HepG2 (cell line): ENCODE results near the gene NRAP. TPM values are rescaled to one million over a fixed set of nuclear protein-coding genes. Genes with fewer than 3 reads are reported as not detected.
A peak's percentile ranks its signal among the peaks of the same experiment; 100 is the strongest.

ENCODE experiments used
- ATAC-seq: fragments of 200-7000 bp; cut with Tn5 transposase; 3 replicates; pipeline ENCODE4 v1.9.1; 2020; ENCODE audit warnings: mild to moderate bottlenecking, moderate library complexity
- BruUV-seq: library from RNA; stranded (reverse); fragments of 400-500 nt; replicated peaks from 2 replicates; lab custom pipeline; 2021; lab: Mats Ljungman, UMichigan
- CTCF ChIA-PET: fragments of 300-600 bp; formaldehyde crosslinking; extraction: SDS; loops from one replicate; lab custom pipeline; 2021; ENCODE audit warnings: low total read pairs, inconsistent platforms, low intra/inter-chr PET ratio; lab: Yijun Ruan, JAX
- POLR2A ChIA-PET: fragments of 350-600 bp; sonication (Branson Sonifier 250); formaldehyde crosslinking; loops from one replicate; lab custom pipeline; 2020; ENCODE audit warnings: antibody characterized with exemption, inconsistent platforms; lab: Yijun Ruan, JAX
- DNase-seq: peaks from one replicate; pipeline ENCODE4 v3.0.0-alpha.2; 2015; ENCODE audit warnings: low spot score
- FAIRE-seq: peaks from 3 replicates; lab custom pipeline; 2011; peaks lifted over from hg19 to GRCh38; lab: Jason Lieb, UNC
- H2AFZ ChIP-seq: one replicate; pipeline ENCODE4 v1.6.1; 2011; ENCODE audit warnings: low read length, inconsistent platforms
- H3K27ac ChIP-seq: fragments of 300-600 bp; 3 replicates; pipeline ENCODE4 v1.8.0; 2011; ENCODE audit warnings: mixed run types, mild to moderate bottlenecking, mixed read lengths, low read length, inconsistent platforms; ENCODE audit not compliant: insufficient read depth; ENCODE audit errors: extremely low read length
- H3K27me3 ChIP-seq, 2 experiments: fragments of 200-600 bp in 1 of 2; 2 replicates in 1 of 2; 3 replicates in 1 of 2; pipeline versions ENCODE4 v1.6.0 to v1.8.0; 2011; ENCODE audit warnings: low read length in 2 of 2, mild to moderate bottlenecking in 2 of 2, moderate library complexity in 2 of 2, inconsistent platforms in 1 of 2; ENCODE audit not compliant: insufficient read depth in 2 of 2, control insufficient read depth in 1 of 2
- H3K36me3 ChIP-seq, 2 experiments: fragments of 200-600 bp in 1 of 2; replicated peaks in 1 of 2; 2 replicates in 1 of 2; 3 replicates in 1 of 2; pipeline versions ENCODE4 v1.5.1 to v1.8.0; 2011; ENCODE audit warnings: low read length in 2 of 2, inconsistent platforms in 1 of 2; ENCODE audit not compliant: insufficient read depth in 2 of 2, control insufficient read depth in 1 of 2
- H3K4me1 ChIP-seq: 2 replicates; pipeline ENCODE4 v1.5.1; 2012; ENCODE audit warnings: low read length, inconsistent platforms; ENCODE audit not compliant: insufficient read depth
- H3K4me2 ChIP-seq: 2 replicates; pipeline ENCODE4 v1.6.0; 2011; ENCODE audit warnings: low read depth, low read length, inconsistent platforms
- H3K4me3 ChIP-seq, 3 experiments: fragments of 200-600 bp in 1 of 3; sonication (generic), shearing (Covaris generic) in 1 of 3; replicated peaks in 1 of 3; 2 replicates each; pipeline ENCODE4 v1.5.1; 2011 to 2016; ENCODE audit warnings: low read length in 3 of 3, inconsistent platforms in 2 of 3, low read depth in 2 of 3, mild to moderate bottlenecking in 2 of 3, control low read depth in 1 of 3, mixed read lengths in 1 of 3; ENCODE audit not compliant: insufficient read depth in 1 of 3
- H3K79me2 ChIP-seq: one replicate; pipeline ENCODE4 v1.6.1; 2011; ENCODE audit warnings: low read length, inconsistent platforms; ENCODE audit not compliant: insufficient read depth
- H3K9ac ChIP-seq: 2 replicates; pipeline ENCODE4 v1.6.0; 2011; ENCODE audit warnings: mild to moderate bottlenecking, low read depth, low read length, inconsistent platforms; ENCODE audit not compliant: insufficient read depth
- H3K9me3 ChIP-seq: 2 replicates; pipeline ENCODE4 v1.5.1; 2012; ENCODE audit warnings: mild to moderate bottlenecking, low read length
- H4K20me1 ChIP-seq: 2 replicates; pipeline ENCODE4 v1.6.0; 2011; ENCODE audit warnings: inconsistent platforms, mild to moderate bottlenecking, low read length, moderate library complexity; ENCODE audit not compliant: insufficient read depth
- ELF1 ChIP-seq: sonication (generic); formaldehyde crosslinking; IDR thresholded peaks from 2 replicates; pipeline ENCODE4 v1.4.0; 2020; ENCODE audit warnings: missing genetic modification reagents
- ESRRA ChIP-seq: sonication (generic); formaldehyde crosslinking; IDR thresholded peaks from 2 replicates; pipeline ENCODE4 v1.5.1; 2020; ENCODE audit warnings: mild to moderate bottlenecking, low read depth, missing genetic modification reagents
- FOSL2 ChIP-seq: sonication (generic); formaldehyde crosslinking; IDR thresholded peaks from 2 replicates; pipeline ENCODE4 v1.4.0; 2020; ENCODE audit warnings: missing genetic modification reagents
- IRX3 ChIP-seq: sonication (generic); formaldehyde crosslinking; IDR thresholded peaks from 2 replicates; pipeline ENCODE4 v1.8.1; 2023; ENCODE audit warnings: mild to moderate bottlenecking, low read depth, missing genetic modification reagents, borderline replicate concordance
- KMT2A ChIP-seq: sonication (generic); formaldehyde crosslinking; IDR thresholded peaks from 2 replicates; pipeline ENCODE4 v1.4.0; 2020; ENCODE audit warnings: missing genetic modification reagents
- NBN ChIP-seq: fragments of 450-650 bp; conservative IDR thresholded peaks from 2 replicates; pipeline ENCODE4 v1.6.1; 2017
- SSRP1 ChIP-seq: IDR thresholded peaks from 2 replicates; pipeline ENCODE4 v1.6.1; 2016; ENCODE audit warnings: control low read depth
- ZNF160 ChIP-seq: sonication (generic); formaldehyde crosslinking; IDR thresholded peaks from 2 replicates; pipeline ENCODE4 v1.8.0; 2022; ENCODE audit warnings: mild to moderate bottlenecking, inconsistent platforms, missing genetic modification reagents
- ZNF205 ChIP-seq: IDR thresholded peaks from 2 replicates; pipeline ENCODE4 v1.6.1; 2018; ENCODE audit warnings: missing biosample characterization, missing genetic modification reagents
- ZNF543 ChIP-seq: sonication (generic); formaldehyde crosslinking; IDR thresholded peaks from 2 replicates; pipeline ENCODE4 v1.4.0; 2020; ENCODE audit warnings: mild to moderate bottlenecking, missing genetic modification reagents
- WGBS: methylation state at CpG from one replicate; pipeline ENCODE4 v1.1.6; 2017; ENCODE audit warnings: low lambda C conversion rate; 5-methylcytosine and 5-hydroxymethylcytosine counted together
- in situ Hi-C: cut with HindIII; loops from 2 replicates; pipeline ENCODE4 v1.10.0; 2017; ENCODE audit warnings: low pct_unique_long_range_greater_than_20kb; ENCODE audit not compliant: extremely low pct_ligation_motif_present
- intact Hi-C: fragments of 100-400 bp; cut with micrococcal nuclease; formaldehyde crosslinking; loops from one replicate; pipeline ENCODE4 v1.10.0; 2022; ENCODE audit not compliant: unreplicated experiment
- polyA plus RNA-seq, 8 experiments: library from polyadenylated mRNA; depleted of rRNA in 3 of 8; stranded (reverse) in 7 of 8; unstranded in 1 of 8; fragments of >200 nt; fragmentation: Illumina TruSeq in 4 of 8; extraction: Trizol in 4 of 8; gene quantifications; 2 replicates each; pipeline versions ENCODE4 v1.2.1 to v1.2.3, GENCODE V29; 2011 to 2016; ENCODE audit warnings: low read depth in 4 of 8, missing spikeins in 1 of 8, mixed read lengths in 1 of 8; ENCODE audit not compliant: insufficient read depth in 1 of 8
- total RNA-seq, 5 experiments: library from RNA; depleted of rRNA; stranded (reverse); fragments of >200 nt; fragmentation: Illumina TruSeq; extraction: Trizol; gene quantifications; 2 replicates each; pipeline ENCODE4 v1.2.3, GENCODE V29; 2016; ENCODE audit warnings: low read depth in 1 of 5
- TF ChIP-seq, protein P1 (sequence below): sonication (generic); formaldehyde crosslinking; IDR thresholded peaks from 2 replicates; pipeline ENCODE4 v1.4.0; 2020; ENCODE audit warnings: missing genetic modification reagents, mild to moderate bottlenecking, borderline replicate concordance
- TF ChIP-seq, protein P2 (sequence below): IDR thresholded peaks from 2 replicates; pipeline ENCODE4 v1.6.1; 2016; ENCODE audit warnings: low read depth, missing genetic modification reagents, missing compliant biosample characterization

Gene NRAP
- total and polyA plus RNA-seq, 2 of the 13 experiments (the other 11 are each of a cell fraction or from before 2014, with no cell fraction given) = not detected

DNA sequence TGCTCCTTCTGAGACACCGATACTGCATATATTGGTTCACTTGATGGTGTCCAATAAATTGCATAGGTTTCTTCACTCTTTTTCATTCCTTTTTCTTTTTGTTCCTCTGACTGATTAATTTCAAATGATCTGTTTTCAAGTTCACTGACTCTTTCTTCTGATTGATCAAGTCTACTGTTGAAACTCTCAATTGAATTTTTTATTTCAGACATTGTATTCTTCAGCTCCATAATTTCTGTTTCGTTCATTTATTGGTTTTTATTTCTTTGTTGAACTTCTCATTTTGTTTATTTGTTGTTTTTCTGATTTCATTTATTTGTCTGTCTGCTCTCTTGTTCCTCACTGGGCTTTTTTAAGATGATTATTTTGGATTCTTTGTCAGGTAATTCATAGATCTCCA, 29.5 kb upstream of the NRAP start:
- no peak overlapping the region for H3K4me2 ChIP-seq
- no peaks in the 10 kb centered on the region for H3K27me3 ChIP-seq
- H2AFZ ChIP-seq = no peak overlapping the region
- peaks cover 13% of the 10 kb centered on the region; the same call in 1 of the 2 replicates for H3K9me3 ChIP-seq
- CTCF ChIA-PET = no interaction called here
- in situ Hi-C loops = no loop called here
- peaks cover 33% of the 10 kb centered on the region for H3K79me2 ChIP-seq
- no peak for FAIRE-seq
- no peak for DNase-seq
- intact Hi-C loops = no loop called here
- no peak for TF ChIP-seq ELF1 (CRISPR knock-in tag)
- peak; percentile 96 for TF ChIP-seq ZNF160 (CRISPR knock-in tag)
- TF ChIP-seq SSRP1 = no peak
- TF ChIP-seq, protein P1, sequence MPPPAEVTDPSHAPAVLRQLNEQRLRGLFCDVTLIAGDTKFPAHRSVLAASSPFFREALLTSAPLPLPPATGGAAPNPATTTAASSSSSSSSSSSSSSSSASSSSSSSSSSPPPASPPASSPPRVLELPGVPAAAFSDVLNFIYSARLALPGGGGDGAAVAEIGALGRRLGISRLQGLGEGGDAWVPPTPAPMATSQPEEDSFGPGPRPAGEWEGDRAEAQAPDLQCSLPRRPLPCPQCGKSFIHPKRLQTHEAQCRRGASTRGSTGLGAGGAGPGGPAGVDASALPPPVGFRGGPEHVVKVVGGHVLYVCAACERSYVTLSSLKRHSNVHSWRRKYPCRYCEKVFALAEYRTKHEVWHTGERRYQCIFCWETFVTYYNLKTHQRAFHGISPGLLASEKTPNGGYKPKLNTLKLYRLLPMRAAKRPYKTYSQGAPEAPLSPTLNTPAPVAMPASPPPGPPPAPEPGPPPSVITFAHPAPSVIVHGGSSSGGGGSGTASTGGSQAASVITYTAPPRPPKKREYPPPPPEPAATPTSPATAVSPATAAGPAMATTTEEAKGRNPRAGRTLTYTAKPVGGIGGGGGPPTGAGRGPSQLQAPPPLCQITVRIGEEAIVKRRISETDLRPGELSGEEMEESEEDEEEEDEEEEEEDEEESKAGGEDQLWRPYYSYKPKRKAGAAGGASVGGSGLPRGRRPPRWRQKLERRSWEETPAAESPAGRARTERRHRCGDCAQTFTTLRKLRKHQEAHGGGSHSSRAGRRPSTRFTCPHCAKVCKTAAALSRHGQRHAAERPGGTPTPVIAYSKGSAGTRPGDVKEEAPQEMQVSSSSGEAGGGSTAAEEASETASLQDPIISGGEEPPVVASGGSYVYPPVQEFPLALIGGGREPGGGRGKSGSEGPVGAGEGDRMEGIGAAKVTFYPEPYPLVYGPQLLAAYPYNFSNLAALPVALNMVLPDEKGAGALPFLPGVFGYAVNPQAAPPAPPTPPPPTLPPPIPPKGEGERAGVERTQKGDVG = no peak
- TF ChIP-seq ZNF205 (CRISPR knock-in tag) = no peak
- TF ChIP-seq, all 625 proteins: peak for 1
- no TSS peak for BruUV-seq
- no peaks in the 10 kb centered on the region for H3K4me1 ChIP-seq
- 76% methylated on average over 2 of the region's 2 CpGs for WGBS
- no peak overlapping the region for H3K9ac ChIP-seq
- POLR2A ChIA-PET = no interaction called here
- H3K27ac ChIP-seq = no peak overlapping the region
- H3K4me3 ChIP-seq = no peak overlapping the region
- H3K36me3 ChIP-seq = peaks cover 12 to 23% of the 10 kb centered on the region in 2 experiments
- H4K20me1 ChIP-seq = no peaks in the 10 kb centered on the region
- ATAC-seq = no peak

DNA sequence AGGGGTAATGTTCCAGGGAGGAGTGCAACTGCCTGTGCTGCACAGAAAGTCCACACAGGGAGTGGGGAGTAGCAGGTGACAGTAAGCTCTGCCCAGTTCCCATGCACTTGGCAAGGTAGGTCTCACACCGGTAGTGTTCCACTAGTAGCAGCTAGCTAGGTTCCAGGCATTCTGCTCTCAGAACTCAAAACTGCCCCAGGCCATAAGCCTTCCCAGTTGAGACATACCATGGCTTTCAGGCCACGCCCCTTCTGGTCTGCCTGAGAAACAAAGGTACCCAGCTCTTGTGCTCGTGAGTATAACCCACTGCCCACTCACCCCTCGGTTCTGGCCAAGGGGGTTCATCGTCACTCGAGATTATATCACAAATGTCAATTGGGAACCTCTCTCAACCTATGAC, 28.4 kb upstream of the NRAP start:
- ATAC-seq = no peak
- H3K4me2 ChIP-seq = no peak overlapping the region
- no peak overlapping the region for H3K4me3 ChIP-seq
- H3K27ac ChIP-seq = no peak overlapping the region
- intact Hi-C loops = no loop called here
- H3K36me3 ChIP-seq = peaks cover 6 to 13% of the 10 kb centered on the region in 2 experiments; a peak in 4 of 5 replicates
- ChIA-PET POLR2A (no interaction called here), CTCF (no interaction called here)
- WGBS = 100% methylated on average over 6 of the region's 6 CpGs
- H3K4me1 ChIP-seq = no peaks in the 10 kb centered on the region
- peaks cover 16% of the 10 kb centered on the region; the same call in 1 of the 2 replicates for H3K9me3 ChIP-seq
- no peaks in the 10 kb centered on the region for H3K27me3 ChIP-seq
- no TSS peak for BruUV-seq
- no peak for FAIRE-seq
- H2AFZ ChIP-seq = no peak overlapping the region
- no peak for DNase-seq
- peaks cover 39% of the 10 kb centered on the region for H3K79me2 ChIP-seq
- in situ Hi-C loops = no loop called here
- no peak overlapping the region for H3K9ac ChIP-seq
- H4K20me1 ChIP-seq = no peaks in the 10 kb centered on the region
- no peak for TF ChIP-seq IRX3 (CRISPR knock-in tag)
- TF ChIP-seq FOSL2 (CRISPR knock-in tag) = no peak
- no peak for TF ChIP-seq ZNF543 (CRISPR knock-in tag)
- TF ChIP-seq KMT2A (CRISPR knock-in tag) = no peak
- TF ChIP-seq, protein P2, sequence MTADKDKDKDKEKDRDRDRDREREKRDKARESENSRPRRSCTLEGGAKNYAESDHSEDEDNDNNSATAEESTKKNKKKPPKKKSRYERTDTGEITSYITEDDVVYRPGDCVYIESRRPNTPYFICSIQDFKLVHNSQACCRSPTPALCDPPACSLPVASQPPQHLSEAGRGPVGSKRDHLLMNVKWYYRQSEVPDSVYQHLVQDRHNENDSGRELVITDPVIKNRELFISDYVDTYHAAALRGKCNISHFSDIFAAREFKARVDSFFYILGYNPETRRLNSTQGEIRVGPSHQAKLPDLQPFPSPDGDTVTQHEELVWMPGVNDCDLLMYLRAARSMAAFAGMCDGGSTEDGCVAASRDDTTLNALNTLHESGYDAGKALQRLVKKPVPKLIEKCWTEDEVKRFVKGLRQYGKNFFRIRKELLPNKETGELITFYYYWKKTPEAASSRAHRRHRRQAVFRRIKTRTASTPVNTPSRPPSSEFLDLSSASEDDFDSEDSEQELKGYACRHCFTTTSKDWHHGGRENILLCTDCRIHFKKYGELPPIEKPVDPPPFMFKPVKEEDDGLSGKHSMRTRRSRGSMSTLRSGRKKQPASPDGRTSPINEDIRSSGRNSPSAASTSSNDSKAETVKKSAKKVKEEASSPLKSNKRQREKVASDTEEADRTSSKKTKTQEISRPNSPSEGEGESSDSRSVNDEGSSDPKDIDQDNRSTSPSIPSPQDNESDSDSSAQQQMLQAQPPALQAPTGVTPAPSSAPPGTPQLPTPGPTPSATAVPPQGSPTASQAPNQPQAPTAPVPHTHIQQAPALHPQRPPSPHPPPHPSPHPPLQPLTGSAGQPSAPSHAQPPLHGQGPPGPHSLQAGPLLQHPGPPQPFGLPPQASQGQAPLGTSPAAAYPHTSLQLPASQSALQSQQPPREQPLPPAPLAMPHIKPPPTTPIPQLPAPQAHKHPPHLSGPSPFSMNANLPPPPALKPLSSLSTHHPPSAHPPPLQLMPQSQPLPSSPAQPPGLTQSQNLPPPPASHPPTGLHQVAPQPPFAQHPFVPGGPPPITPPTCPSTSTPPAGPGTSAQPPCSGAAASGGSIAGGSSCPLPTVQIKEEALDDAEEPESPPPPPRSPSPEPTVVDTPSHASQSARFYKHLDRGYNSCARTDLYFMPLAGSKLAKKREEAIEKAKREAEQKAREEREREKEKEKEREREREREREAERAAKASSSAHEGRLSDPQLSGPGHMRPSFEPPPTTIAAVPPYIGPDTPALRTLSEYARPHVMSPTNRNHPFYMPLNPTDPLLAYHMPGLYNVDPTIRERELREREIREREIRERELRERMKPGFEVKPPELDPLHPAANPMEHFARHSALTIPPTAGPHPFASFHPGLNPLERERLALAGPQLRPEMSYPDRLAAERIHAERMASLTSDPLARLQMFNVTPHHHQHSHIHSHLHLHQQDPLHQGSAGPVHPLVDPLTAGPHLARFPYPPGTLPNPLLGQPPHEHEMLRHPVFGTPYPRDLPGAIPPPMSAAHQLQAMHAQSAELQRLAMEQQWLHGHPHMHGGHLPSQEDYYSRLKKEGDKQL (CRISPR knock-in tag) = no peak
- TF ChIP-seq ESRRA (CRISPR knock-in tag) = no peak
- TF ChIP-seq NBN = no peak
